K562 treated with DMSO at 1 percent for 12 hours (cell line): ENCODE measurements around the gene TNNT3. TPM values are rescaled to one million over a fixed set of nuclear protein-coding genes. Genes with fewer than 3 reads are reported as not detected.

ENCODE experiments used
- total RNA-seq: library from RNA; unstranded; fragments of 300-600 nt; gene quantifications from 2 replicates; pipeline ENCODE4 v1.2.3, GENCODE V29; 2022; ENCODE audit not compliant: insufficient read depth

Gene TNNT3
- not detected in 2 replicates for total RNA-seq

DNA sequence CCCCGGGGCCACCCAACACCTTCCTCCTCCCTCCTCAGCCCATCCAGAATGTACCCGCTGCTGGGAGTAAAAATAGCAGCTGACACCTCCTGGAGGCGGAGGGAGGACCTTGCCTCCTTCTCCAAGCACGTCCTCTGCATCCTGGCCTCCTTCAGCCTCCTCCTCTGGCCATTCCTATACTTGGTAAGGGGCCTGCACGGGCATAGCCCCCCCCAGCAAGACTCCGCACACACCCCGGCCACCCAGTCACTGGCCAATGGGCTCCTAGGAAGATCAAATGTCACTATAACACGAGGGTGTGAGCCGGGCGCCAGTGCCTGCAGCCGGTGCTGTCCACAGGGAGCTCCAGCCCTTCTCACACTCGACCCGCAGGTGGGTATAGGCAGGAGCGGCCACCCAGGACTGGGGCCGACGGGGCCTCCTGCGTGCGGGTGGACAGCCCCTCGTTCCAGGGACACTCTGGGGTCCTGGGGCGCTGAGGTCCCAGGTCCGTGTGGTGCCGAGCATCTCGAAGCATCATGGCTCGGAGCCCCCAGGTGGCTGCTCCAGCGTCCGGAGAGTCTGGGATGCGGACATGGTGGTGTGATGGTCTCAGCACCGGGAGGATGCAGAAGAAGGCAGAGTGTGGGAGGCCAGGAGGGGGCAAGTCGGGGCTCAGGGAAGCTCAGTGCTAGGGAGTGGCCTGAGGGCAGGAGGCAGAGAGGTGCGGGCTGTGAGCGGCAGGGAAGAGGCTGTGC, at the start of gene TNNT3:
TNNT3 (plus strand) TSS at position 313 of the 737 bp plus-strand sequence. CDS start 3,172 bp downstream, outside the sequence.

DNA sequence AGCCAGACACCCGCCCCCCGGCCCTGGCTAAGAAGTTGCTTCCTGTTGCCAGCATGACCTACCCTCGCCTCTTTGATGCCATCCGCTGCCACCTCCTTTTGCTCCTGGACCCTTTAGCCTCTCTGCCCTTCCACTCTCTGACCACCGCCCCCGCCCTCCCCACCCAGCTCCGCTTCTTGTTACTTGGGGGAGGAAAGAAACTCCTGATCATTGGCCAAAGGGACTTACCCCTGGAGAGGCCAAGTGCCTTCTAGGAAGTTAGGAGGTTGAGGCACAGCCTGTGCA, 27.7 kb upstream of the TNNT3 start, which contains the start of gene PRR33:
PRR33 (minus strand) TSS at position 65 of the 285 bp plus-strand sequence. CDS start 1,311 bp downstream, outside the sequence.

DNA sequence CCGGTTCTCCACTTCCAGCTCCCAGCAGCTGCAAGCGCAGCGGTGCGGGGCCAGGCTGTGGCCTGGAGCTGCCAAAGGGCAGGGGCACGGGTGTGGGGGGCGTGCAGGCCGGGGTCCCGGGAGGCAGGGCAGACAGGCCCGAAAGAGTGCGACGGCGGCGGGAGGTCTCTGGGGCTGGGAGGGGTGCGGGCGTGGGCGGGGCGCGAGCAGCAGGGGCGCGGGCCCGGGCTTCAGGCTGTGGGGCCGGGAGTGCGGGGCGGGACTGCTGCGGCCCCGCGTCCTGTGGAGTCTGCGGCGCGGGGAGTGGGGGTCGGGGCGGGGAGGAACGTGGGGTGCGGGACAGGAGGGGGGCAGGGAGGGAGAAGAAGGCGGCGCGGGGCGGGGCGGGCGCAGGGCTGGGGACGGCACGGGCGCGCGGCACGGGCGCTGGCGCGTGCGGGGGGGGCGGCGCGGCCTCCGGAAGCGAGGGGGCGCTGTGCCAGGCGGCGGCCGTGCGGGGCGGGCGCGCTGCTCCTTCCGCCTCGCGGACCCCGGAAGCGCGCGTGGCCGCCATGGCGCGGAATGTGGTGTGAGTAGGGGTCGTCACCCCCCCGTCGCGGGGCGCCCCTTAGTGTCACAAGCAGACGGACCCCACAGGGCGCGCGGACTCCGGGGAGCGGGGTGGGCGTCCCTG, 27.4 kb downstream of the TNNT3 start, which contains the start of gene MRPL23:
MRPL23 (plus strand) TSS at position 521 of the 673 bp plus-strand sequence; CDS start at position 552, 31 bp downstream.

Other genes starting within 250 kb of the TNNT3 start
- not detected in 2 replicates for gene KRTAP5-6, start 222.5 kb upstream of the TNNT3 start, total RNA-seq
- gene IFITM10, start 169.1 kb upstream of the TNNT3 start, total RNA-seq: 0.41 TPM in 1 of 2 replicates, not detected in the other
- gene CTSD, start 155.8 kb upstream of the TNNT3 start, total RNA-seq: 308 and 351 TPM in 2 replicates
- not detected in 2 replicates for gene SYT8, start 84.7 kb upstream of the TNNT3 start, total RNA-seq
- not detected in 2 replicates for gene TNNI2, start 80.7 kb upstream of the TNNT3 start, total RNA-seq
- not detected in 2 replicates for gene LSP1, start 66.6 kb upstream of the TNNT3 start, total RNA-seq
- not detected in 2 replicates for gene PRR33, start 27.8 kb upstream of the TNNT3 start, total RNA-seq
- gene MRPL23, start 27.6 kb downstream of the TNNT3 start, total RNA-seq: 52.9 and 69.1 TPM in 2 replicates
- gene H19, start 78.1 kb downstream of the TNNT3 start, total RNA-seq: 1.2 and 2.0 TPM in 2 replicates
- gene IGF2, start 219.7 kb downstream of the TNNT3 start, total RNA-seq: not detected in 2 replicates
- not detected in 2 replicates for gene INS, start 241.5 kb downstream of the TNNT3 start, total RNA-seq